DMS79 treated with DMSO at 0.1 percent for 48 hours (cell line): ENCODE measurements around the gene PKN3.
"Not testable (repeated sequence)": the region's sequence is repeated elsewhere in the genome, so short reads cannot be mapped to it uniquely, and the experiment has no call there.

Experiments
- DNase-seq: peaks from one replicate; lab custom pipeline; 2025; lab: John Stamatoyannopoulos, UW

Gene PKN3

DNA sequence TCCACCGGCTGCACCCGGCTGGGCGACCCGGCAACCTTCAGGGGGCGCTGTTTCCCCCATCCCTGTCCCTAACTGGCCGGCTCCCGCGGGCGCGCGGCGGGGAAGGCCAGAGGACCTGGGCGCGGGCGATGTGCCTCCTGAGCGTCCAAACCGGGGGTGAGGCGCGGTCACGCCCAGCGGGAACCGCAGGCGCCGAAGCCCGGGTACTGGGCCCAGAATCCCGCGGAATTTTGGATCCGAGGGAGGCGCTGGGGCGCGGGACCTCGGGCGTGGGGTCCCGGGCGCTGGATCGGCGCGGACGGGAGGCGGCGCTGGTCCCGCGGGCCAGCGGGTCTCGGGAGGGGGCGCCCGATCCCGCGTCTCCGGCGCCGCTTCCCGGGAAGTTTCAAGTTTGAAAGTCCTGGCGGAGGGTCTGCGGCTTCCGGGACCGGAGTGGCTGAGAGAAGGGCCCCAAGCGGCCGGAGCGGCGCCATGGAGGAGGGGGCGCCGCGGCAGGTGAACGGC lies at the start of gene PKN3:
PKN3 (plus strand) TSS at position 59 of the 504 bp plus-strand sequence; CDS start at position 472, 413 bp downstream.
- DNase-seq = peak; percentile 73

- DNase-seq = no peak
Observed at GRCh38 chr9:128653908-128654307, 48.4 kb upstream of the PKN3 start.

DNA sequence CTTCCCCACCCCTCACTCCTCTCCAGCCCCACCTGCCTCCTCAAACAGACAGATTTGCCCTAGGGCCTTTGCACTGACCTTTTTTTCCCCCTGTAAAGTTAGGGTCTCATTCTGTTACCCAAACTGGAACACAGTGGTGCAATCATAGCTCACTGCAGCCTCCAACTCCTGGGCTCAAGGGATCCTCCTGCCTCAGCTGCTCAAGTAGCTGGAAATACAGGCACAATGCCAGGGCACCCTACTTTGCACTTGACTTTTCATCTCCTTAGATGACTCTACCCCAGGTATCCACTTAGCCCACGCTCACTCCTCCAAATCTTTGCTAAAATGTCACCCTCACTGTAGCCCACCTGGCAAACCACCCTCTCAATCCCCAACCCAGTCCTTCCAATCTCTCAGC lies 47.8 kb upstream of the PKN3 start:
- DNase-seq = peak; percentile 18

- DNase-seq = peak; percentile 95
Observed at GRCh38 chr9:128656416-128657343, 45.6 kb upstream of the PKN3 start, which contains the start of gene DYNC2I2. DYNC2I2 (minus strand) TSS chr9:128656847; CDS start chr9:128656726, 121 bp downstream.

DNA sequence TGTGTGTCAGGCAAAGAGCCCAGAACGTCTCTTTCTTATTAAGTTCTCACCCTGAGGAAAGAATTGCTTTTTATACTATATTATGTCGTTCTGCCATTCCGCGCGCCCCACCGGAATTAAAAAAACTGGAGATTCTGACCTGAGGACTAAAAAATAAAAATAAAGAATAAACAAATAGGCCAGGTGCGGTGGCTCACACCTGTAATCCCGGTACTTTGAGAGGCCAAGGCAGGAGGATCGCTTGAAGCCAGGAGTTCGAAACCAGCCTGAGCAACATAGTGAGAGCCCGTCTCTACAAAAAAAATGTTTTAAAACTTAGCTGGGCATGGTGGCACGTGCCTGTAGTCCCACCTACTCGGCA lies 45.0 kb upstream of the PKN3 start:
- DNase-seq = no peak

- DNase-seq = no peak
Observed at GRCh38 chr9:128657796-128658195, 44.5 kb upstream of the PKN3 start.

DNA sequence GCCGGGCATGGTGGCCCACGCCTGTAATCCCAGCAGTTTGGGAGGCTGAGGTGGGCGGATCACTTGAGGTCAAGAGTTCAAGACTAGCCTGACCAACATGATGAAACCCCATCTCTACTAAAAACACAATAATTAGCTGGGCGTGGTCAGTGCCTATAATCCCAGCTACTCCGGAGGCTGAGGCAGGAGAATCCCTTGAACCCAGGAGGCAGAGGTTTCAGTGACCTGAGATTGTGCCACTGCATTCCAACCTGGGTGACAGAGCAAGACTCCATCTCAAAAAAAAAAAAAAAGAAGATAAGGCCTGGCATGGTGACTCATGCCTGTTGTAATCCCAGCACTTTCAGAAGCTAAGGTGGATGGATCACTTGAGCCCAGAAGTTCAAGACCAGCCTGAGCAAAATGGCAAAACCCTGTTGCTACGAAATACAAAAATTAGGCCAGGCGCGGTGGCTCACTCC lies 35.8 kb upstream of the PKN3 start:
- DNase-seq = not testable (repeated sequence)

DNA sequence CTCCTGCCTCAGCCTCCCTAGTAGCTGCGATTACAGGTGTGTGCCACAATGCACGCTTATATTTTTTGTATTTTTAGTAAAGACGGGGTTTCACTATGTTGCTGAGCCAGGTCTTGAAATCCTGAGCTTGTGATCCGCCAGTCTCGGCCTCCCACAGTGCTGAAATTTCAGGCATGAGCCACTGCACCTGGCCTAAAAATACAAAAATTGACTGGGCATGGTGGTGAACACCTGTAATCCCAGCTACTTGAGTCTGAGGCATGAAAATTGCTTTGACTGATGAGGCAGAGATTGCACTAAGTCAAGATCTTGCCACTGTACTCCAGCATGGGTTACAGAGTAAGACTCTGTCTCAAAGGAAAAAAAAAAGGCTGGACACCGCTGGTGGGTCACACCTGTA lies 32.5 kb upstream of the PKN3 start:
- no peak for DNase-seq

DNA sequence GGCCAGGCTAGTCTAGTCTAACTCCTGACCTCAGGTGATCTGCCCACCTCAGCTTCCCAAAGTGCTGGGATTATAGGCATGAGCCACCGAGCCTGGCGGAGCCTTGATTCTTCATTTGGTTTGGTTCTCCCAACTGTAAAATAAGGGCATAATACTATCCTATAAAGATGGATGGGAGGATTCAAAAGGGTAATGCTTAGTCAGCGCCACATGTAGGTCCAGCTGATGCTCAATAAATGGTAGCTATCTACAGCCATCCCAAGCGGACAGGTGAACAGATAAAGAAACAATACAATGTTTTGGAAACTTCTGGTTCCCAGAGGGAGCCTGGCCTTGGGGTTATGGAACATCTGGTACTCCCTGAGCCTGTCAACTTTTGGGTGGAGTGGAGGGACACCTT lies 26.9 kb upstream of the PKN3 start:
- no peak for DNase-seq

DNA sequence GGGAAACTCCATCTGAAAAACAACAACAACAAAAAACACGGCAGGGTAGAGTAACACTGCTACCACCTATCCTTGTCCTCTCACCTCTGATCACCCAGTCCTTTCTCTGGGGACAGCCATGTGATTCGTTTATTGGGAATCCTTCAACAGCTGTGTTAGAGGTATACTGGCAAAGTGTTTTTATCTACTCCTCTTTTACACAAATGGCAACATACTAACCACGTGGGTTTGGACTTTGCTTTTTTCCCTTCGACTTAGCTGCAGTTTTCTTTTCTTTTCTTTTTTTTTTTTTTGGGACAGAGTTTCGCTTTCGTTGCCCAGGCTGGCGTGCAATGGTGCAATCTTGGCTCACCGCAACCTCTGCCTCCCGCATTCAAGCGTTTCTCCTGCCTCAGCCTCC lies 24.5 kb upstream of the PKN3 start:
- no peak for DNase-seq

DNA sequence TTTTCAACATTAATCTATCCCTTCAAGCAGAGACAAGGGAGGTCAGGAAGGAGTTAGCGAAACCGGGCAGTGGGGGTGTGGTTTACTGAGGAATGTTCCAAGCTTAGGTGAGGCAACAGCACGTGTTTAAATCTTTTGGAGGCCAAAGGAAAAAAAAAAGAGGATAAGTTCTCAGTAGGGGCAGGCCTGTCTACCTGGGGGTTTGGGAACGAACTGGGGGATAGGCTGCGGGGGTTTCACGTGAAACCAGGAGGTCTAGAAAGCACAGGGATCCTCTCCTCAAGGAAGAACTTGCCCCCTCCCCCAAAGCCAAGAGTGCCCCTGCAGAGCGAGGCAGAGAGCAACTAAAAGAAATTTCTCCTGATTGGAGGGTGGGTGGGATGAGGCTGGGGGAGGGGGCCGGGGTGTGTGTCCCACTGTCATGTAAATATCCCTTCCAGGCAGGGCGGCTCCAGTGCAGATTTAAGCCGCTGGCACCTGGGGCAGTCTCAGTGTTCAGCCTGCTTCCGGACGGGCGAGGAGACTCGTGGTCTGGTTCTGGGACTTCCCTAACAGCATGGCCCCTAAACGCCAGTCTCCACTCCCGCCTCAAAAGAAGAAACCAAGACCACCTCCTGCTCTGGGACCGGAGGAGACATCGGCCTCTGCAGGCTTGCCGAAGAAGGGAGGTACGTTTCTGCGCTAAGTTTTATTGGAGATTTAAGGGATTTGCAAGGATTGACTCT lies 18.8 kb upstream of the PKN3 start:
- peak; percentile 35 for DNase-seq

GRCh38 chr9:128684065-128684324 lies 18.3 kb upstream of the PKN3 start:
- no peak for DNase-seq

DNA sequence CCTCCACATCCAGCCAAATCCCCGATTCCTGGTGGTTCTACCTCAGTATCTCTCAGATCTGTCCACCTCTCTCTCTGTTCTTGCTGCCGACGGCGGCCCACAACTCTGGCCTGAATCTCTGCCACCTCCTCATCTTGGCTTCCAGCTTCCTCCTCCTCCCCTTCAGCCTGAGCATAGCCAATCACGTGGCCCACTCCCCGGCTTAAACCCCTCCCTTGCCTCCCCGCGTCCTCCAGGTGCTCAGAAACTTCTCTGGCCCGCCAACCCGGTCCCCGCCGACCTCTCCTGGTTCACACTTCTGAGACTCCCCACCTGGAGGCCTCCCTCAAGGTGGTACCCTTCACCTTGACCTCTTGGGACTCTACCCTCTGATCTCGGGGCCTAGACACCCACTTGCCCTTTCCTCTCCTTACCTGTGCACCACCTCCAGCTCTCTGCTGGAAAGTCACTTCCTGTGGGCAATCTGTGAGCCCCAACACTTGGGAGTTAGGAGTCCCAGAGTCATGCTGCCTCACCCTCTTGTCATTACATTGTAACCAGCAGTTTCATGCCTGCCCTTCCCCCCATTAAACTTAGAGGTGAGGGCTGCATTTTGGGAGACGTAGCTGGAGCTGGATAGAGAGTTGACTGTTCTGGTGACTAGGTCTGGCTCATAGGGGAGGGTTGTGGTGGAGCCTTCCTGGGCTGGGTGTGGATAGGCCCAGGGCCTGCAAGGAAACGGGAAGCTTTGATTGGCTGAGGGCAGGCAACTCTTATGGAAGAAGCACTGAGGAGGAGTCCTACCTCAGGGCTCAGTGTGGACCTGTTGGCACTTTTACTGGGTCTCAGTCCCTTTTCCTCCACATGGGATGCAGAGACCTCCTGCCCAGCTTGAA lies 17.7 kb upstream of the PKN3 start:
- DNase-seq = peak; percentile 83

DNA sequence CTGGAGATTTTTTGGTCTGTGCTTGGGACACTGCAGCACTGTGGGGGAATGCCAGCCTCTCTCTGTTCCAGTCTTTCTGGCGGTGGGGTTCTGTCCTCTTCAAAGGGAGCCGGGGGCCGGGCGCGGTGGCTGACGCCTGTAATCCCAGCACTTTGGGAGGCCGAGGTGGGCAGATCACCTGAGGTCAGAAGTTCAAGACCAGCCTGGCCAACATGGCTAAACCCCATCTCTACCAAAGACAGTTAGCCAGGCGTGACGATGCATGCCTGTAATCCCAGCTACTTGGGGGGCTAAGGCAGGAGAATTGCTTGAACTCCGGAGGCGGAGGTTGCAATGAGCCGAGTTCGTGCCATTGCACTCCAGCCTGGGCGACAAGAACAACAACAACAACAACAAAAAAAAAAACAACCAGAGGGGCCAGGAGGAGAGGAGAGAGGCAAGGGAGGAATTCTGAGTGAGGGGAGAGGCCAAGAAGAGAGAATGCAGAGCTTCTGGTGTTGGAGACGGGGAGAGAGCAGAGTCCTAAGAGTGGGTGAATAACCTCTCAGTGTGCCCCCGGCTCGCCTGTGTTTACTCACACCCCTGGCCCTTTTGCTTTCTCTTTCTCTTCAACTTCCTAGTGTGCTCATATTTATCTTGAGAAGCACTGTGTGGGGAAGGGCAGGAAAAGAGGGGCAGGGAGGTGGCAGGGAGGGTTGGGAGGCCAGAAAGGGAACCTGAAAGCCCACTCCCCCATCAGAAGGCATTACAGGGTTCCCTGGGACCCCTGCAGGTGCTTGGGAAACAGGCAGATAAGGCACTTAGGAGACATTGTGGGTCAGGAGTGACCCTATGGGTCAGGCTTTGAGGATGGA lies 16.4 kb upstream of the PKN3 start:
- DNase-seq = no peak

GRCh38 chr9:128687453-128687852 lies 14.8 kb upstream of the PKN3 start:
- no peak for DNase-seq

GRCh38 chr9:128688501-128689292 lies 13.6 kb upstream of the PKN3 start, which contains the start of gene SET:
SET (plus strand) TSS chr9:128689222; CDS start chr9:128689583, 361 bp downstream.
- DNase-seq = peak; percentile 92

GRCh38 chr9:128689293-128689774 lies 13.0 kb upstream of the PKN3 start:
- DNase-seq = no peak

GRCh38 chr9:128689820-128690683 lies 12.3 kb upstream of the PKN3 start:
- peak; percentile 43 for DNase-seq

- DNase-seq = no peak
Observed at GRCh38 chr9:128690684-128691034, 11.6 kb upstream of the PKN3 start.
